HG03039 (cell line): ENCODE data around the gene SPRED1.

Experiments used
- ATAC-seq: cut with Tn5 transposase; IDR thresholded peaks from one replicate; pipeline ENCODE4 v1.9.1; 2021; ENCODE audit warnings: mild to moderate bottlenecking, moderate library complexity; ENCODE audit not compliant: unreplicated experiment

SPRED1 gene

GRCh38 chr15:38252481-38253350 lies at the start of gene SPRED1:
TSS of gene SPRED1 (plus strand) at chr15:38252836. CDS start at chr15:38253186, 350 bp downstream.
- peak; percentile 21 for ATAC-seq

GRCh38 chr15:38205526-38206272 lies 46.9 kb upstream of the SPRED1 start:
- no peak for ATAC-seq

GRCh38 chr15:38207621-38208020 lies 45.0 kb upstream of the SPRED1 start:
- no peak for ATAC-seq

- ATAC-seq: no peak
Measured at GRCh38 chr15:38208206-38208605, 44.4 kb upstream of the SPRED1 start.

- ATAC-seq: no peak
Measured at GRCh38 chr15:38208779-38209178, 43.9 kb upstream of the SPRED1 start.

- ATAC-seq: no peak
Measured at GRCh38 chr15:38211249-38211648, 41.4 kb upstream of the SPRED1 start.

- ATAC-seq: no peak
Measured at GRCh38 chr15:38211811-38212210, 40.8 kb upstream of the SPRED1 start.

- no peak for ATAC-seq
Measured at GRCh38 chr15:38212729-38213351, 39.8 kb upstream of the SPRED1 start.

GRCh38 chr15:38213356-38213755 lies 39.3 kb upstream of the SPRED1 start:
- ATAC-seq: no peak

- ATAC-seq: no peak
Measured at GRCh38 chr15:38215707-38216106, 36.9 kb upstream of the SPRED1 start.

GRCh38 chr15:38216763-38217162 lies 35.9 kb upstream of the SPRED1 start:
- no peak for ATAC-seq

GRCh38 chr15:38217191-38217595 lies 35.4 kb upstream of the SPRED1 start:
- ATAC-seq: no peak

- no peak for ATAC-seq
Measured at GRCh38 chr15:38217788-38218609, 34.6 kb upstream of the SPRED1 start.

GRCh38 chr15:38220606-38221273 lies 31.9 kb upstream of the SPRED1 start:
- no peak for ATAC-seq

- ATAC-seq: no peak
Measured at GRCh38 chr15:38224486-38224885, 28.1 kb upstream of the SPRED1 start.

GRCh38 chr15:38225381-38225780 lies 27.3 kb upstream of the SPRED1 start:
- ATAC-seq: no peak

- ATAC-seq: no peak
Measured at GRCh38 chr15:38226608-38227266, 25.9 kb upstream of the SPRED1 start.

GRCh38 chr15:38227941-38228340 lies 24.7 kb upstream of the SPRED1 start:
- ATAC-seq: no peak

GRCh38 chr15:38228618-38229017 lies 24.0 kb upstream of the SPRED1 start:
- no peak for ATAC-seq
